ENCODE data around the gene SH2B3. TPM values are rescaled to one million over a fixed set of nuclear protein-coding genes. Genes with fewer than 3 reads are reported as not detected.

SH2B3 gene
- total RNA-seq, 1 donor from 2014 or later, result 11.3 TPM

GRCh38 chr12:111439657-111440151 is 34.0 kb downstream of the SH2B3 start:
- H3K36me3 Mint-ChIP-seq (ENCODE audit: low read depth), result peaks cover 5% of the 10 kb centered on the region
- H3K4me1 Mint-ChIP-seq, result peaks cover 30% of the 10 kb centered on the region
- no peak for DNase-seq (ENCODE audit: low read depth, low spot score)
- no peaks in the 10 kb centered on the region for H3K27me3 Mint-ChIP-seq (ENCODE audit: low read depth)
- no peaks in the 10 kb centered on the region for H3K9me3 Mint-ChIP-seq
- TF ChIP-seq CTCF (conservative IDR thresholded peaks at IDR 0.05), result no peak
- peak overlapping the region; percentile 50 for H3K4me3 Mint-ChIP-seq
- peak overlapping the region; percentile 9 for H3K27ac Mint-ChIP-seq (ENCODE audit: unreplicated experiment)

DNA sequence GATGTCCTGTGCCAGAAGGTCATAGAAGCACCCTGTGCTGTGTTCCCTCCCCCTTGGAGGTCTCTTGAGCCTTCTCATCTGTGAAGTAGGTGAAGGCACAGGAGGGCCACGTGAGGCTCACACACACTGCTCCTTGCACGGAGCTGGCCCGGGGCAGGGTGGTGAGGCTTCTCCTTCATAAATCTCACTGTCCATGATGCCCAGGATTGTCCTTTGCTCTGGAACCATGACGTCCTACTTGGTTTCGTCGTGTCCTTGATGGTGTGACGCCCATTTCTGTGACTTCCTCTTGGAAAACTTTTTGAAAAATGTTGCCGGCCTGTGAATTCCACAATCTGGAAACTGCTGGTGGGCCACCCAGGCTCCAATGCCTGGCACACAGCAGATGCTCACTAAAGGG is 34.4 kb downstream of the SH2B3 start:
- Mint-ChIP-seq H3K9me3 (no peaks in the 10 kb centered on the region), H3K4me1 (peaks cover 27% of the 10 kb centered on the region), H3K27ac (ENCODE audit: unreplicated experiment) (peak overlapping the region; percentile 9), H3K27me3 (ENCODE audit: low read depth) (no peaks in the 10 kb centered on the region), H3K36me3 (ENCODE audit: low read depth) (peaks cover 5% of the 10 kb centered on the region), H3K4me3 (peak overlapping the region; percentile 50)
- TF ChIP-seq CTCF (conservative IDR thresholded peaks at IDR 0.05), result no peak
- no peak for DNase-seq (ENCODE audit: low read depth, low spot score)

GRCh38 chr12:111440631-111441030 is 34.9 kb downstream of the SH2B3 start:
- Mint-ChIP-seq H3K4me1 (peaks cover 27% of the 10 kb centered on the region), H3K4me3 (peak overlapping the region; percentile 50)

GRCh38 chr12:111441107-111441928 is 35.6 kb downstream of the SH2B3 start:
- no peak for TF ChIP-seq CTCF (conservative IDR thresholded peaks at IDR 0.05)
- H3K36me3 Mint-ChIP-seq (ENCODE audit: low read depth), result peaks cover 5% of the 10 kb centered on the region
- H3K27ac Mint-ChIP-seq (ENCODE audit: unreplicated experiment), result no peak overlapping the region
- no peaks in the 10 kb centered on the region for H3K9me3 Mint-ChIP-seq
- no peaks in the 10 kb centered on the region for H3K27me3 Mint-ChIP-seq (ENCODE audit: low read depth)
- H3K4me3 Mint-ChIP-seq, result no peak overlapping the region
- H3K4me1 Mint-ChIP-seq, result peaks cover 28% of the 10 kb centered on the region
- no peak for DNase-seq (ENCODE audit: low read depth, low spot score)

More at GRCh38 chr12:111440631-111441030, 34.9 kb downstream of the SH2B3 start:
- DNase-seq (ENCODE audit: low read depth, low spot score), result no peak
- no peak for TF ChIP-seq CTCF (conservative IDR thresholded peaks at IDR 0.05)
- no peaks in the 10 kb centered on the region for H3K27me3 Mint-ChIP-seq (ENCODE audit: low read depth)
- H3K27ac Mint-ChIP-seq (ENCODE audit: unreplicated experiment), result peak overlapping the region; percentile 9
- H3K9me3 Mint-ChIP-seq, result no peaks in the 10 kb centered on the region
- H3K36me3 Mint-ChIP-seq (ENCODE audit: low read depth), result peaks cover 5% of the 10 kb centered on the region

- H3K27ac Mint-ChIP-seq (ENCODE audit: unreplicated experiment), result peak overlapping the region; percentile 50
- no peaks in the 10 kb centered on the region for H3K27me3 Mint-ChIP-seq (ENCODE audit: low read depth)
- no peak for DNase-seq (ENCODE audit: low read depth, low spot score)
- TF ChIP-seq CTCF (conservative IDR thresholded peaks at IDR 0.05), result no peak
- no peaks in the 10 kb centered on the region for H3K9me3 Mint-ChIP-seq
- peaks cover 5% of the 10 kb centered on the region for H3K36me3 Mint-ChIP-seq (ENCODE audit: low read depth)
- H3K4me3 Mint-ChIP-seq, result no peak overlapping the region
- peaks cover 24% of the 10 kb centered on the region for H3K4me1 Mint-ChIP-seq
Observed at GRCh38 chr12:111442301-111443045, 36.8 kb downstream of the SH2B3 start.
